Measurements from ENCODE around the gene BAIAP2.

DNA sequence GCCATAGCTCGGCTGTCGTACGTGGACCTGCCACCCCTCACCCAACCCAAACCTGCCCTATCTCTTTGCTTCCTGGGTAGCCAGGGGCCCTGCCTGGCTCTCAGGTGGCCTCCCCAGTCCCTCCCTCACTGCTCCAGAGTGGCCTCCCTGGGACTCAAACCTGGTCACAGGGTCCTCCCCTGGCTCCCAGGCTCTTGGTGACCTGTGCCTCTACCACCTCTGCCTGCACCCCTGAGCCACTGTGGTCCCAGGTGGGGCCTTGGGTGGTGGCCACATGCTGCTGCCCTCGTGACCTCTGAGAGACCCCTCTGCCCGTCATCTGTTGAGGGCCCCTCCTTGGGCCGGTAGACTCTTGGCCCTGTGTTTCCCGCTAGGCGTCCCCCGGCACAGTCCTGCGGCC is 65.7 kb downstream of the BAIAP2 start:
- TF ChIP-seq CTCF (IDR thresholded peaks at IDR 0.05 in 8 of 11, conservative IDR thresholded peaks at IDR 0.05 in 3 of 11) (no peak), POLR2A (IDR thresholded peaks at IDR 0.05) (no peak)
